ENCODE data around the gene TMEM170A.

TMEM170A gene

DNA sequence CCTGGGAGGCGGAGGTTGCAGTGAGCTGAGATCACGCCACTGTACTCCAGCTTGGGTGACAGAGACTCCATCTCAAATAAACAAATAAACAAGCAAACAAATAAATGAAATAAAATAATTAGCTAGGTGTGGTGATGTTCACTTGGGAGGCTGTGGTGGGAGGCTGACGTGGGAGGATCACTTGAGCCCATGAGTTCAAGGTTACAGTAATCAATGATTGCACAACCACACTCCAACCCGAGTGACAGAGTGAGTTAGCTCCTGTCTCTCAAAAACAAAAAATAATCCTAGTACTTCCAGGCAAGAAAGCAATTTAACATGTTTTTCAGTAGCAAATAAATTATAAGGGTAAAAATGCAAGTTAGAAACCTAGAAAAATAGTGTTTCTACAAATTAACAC, 57.5 kb downstream of the TMEM170A start:
- TF ChIP-seq SPI1 (IDR thresholded peaks at IDR 0.05; ENCODE audit: low read depth, low read length), result no peak
- TF ChIP-seq TAF1 (IDR thresholded peaks at IDR 0.05; ENCODE audit: low read depth, low read length), result no peak
- no peak for TF ChIP-seq PAX5 (IDR thresholded peaks at IDR 0.05; ENCODE audit: insufficient read depth, low read length, severe bottlenecking)
- no peak for TF ChIP-seq POLR2A (IDR thresholded peaks at IDR 0.05; ENCODE audit: low read depth, low read length)
- no peak for TF ChIP-seq POU2F2 (IDR thresholded peaks at IDR 0.05; ENCODE audit: low read depth, low read length)
- no peak for TF ChIP-seq POLR2AphosphoS5 (IDR thresholded peaks at IDR 0.05; ENCODE audit: low read depth, low read length)
- DNase-seq (ENCODE audit: insufficient read length, low spot score), result no peak
- no peak for FAIRE-seq

DNA sequence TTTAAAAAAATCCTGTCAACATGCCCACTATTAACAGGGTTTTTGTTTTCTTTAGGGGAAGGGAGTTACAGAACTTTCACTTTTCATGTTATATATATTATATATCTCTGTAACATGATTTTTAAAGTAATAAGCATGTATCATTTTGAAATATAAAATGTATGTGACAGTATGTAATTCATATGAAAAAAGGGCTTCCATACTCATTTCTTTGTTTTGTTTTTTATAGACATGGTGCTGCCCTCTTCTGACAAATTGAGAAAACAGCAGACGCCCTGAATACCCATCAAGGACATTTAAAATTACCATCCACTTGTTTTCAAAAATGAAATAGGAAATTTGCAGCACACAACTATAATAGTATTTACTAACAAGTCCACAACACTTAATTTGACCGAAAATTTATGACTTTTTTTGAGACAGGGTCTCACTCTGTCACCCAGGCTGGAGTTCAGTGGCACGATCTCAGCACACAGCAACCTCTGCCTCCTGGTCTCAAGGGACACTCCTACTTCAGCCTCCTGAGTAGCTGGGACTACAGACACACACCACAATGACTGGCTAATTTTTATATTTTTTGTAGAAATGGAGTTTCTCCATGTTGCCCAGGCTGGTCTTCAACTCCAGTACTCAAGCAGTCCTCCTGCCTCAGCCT, 61.5 kb downstream of the TMEM170A start:
- TF ChIP-seq POLR2AphosphoS5 (IDR thresholded peaks at IDR 0.05; ENCODE audit: low read depth, low read length) (no peak), SPI1 (IDR thresholded peaks at IDR 0.05; ENCODE audit: low read depth, low read length) (no peak), TAF1 (IDR thresholded peaks at IDR 0.05; ENCODE audit: low read depth, low read length) (no peak), POLR2A (IDR thresholded peaks at IDR 0.05; ENCODE audit: low read depth, low read length) (no peak), POU2F2 (IDR thresholded peaks at IDR 0.05; ENCODE audit: low read depth, low read length) (no peak), PAX5 (IDR thresholded peaks at IDR 0.05; ENCODE audit: insufficient read depth, low read length, severe bottlenecking) (no peak)

DNA sequence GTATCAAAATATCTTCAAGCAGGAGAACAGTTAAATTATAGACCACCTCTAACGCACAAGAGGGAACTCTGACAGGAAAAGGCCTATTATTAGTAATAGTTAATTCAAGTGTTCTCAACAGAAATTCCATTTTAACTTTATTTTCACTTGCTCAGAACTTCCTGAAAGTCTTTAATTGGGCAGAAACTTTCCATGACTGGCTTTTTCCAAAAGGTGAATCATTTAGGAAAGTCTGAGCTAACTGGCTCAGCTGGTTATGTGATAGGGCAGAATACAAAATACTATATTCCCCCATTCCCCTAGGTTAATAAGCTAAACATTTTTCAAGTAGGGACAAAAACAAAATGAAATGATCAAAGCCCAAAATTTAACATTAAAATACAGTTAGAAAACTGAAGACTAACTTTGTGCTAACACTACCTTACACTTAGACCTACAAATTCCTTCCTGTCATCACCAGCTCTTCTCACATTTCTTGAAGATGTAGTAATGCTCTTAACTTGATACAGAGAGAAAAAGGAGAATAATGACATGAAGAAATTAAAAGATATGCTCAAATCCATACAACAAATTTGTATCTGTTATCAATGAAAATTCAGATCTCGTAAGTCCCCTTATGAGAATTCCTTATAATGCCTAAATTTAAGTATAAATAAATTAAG, 62.2 kb downstream of the TMEM170A start:
- TF ChIP-seq PAX5 (IDR thresholded peaks at IDR 0.05; ENCODE audit: insufficient read depth, low read length, severe bottlenecking) (no peak), TAF1 (IDR thresholded peaks at IDR 0.05; ENCODE audit: low read depth, low read length) (no peak), POU2F2 (IDR thresholded peaks at IDR 0.05; ENCODE audit: low read depth, low read length) (no peak), SPI1 (IDR thresholded peaks at IDR 0.05; ENCODE audit: low read depth, low read length) (no peak), POLR2AphosphoS5 (IDR thresholded peaks at IDR 0.05; ENCODE audit: low read depth, low read length) (no peak), POLR2A (IDR thresholded peaks at IDR 0.05; ENCODE audit: low read depth, low read length) (no peak)
- FAIRE-seq, result no peak
- DNase-seq (ENCODE audit: insufficient read length, low spot score), result no peak

More for the DNA sequence above, 61.5 kb downstream of the TMEM170A start:
- FAIRE-seq, result no peak
- no peak for DNase-seq (ENCODE audit: insufficient read length, low spot score)

DNA sequence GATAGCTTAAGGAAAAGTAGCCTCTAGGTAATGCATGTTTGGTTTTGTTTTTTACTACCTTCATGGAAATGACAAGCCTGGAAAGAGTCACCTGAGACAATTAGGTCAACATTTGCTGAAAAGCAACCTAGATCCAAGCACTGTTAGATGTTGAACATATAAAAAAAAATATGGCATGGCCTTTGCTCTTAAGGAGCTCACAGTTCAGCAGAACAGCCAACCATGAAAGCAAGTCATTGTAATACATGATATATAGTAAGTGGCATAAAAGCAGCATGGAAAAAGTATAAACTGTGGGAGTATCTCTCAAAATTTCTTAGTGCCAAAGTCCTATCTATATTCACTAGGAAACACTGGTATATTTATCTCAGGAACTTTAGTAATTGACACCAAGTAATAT, 62.8 kb downstream of the TMEM170A start:
- DNase-seq (ENCODE audit: insufficient read length, low spot score) (no peak), FAIRE-seq (no peak)

DNA sequence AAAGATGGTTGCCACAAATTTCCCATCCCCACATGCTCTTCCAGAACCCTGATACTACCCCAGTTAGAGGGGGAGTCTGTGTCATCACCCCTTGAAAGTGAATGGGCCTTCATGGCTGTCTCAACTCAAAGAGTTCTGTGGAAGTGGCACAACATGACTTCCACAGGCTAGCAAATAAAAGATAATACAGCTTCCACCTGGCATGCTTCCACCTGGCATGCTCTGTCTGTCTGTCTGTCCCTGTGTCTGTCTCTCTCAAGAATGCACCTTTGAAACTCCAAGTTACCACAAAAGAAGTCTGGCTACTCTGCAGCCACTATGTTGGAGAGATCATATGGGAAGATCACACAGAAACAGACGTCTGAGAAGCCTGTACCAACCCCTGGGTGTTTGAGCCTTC, 66.2 kb downstream of the TMEM170A start:
- DNase-seq (ENCODE audit: insufficient read length, low spot score) (no peak), FAIRE-seq (no peak)

More for the DNA sequence above, 62.8 kb downstream of the TMEM170A start:
- TF ChIP-seq SPI1 (IDR thresholded peaks at IDR 0.05; ENCODE audit: low read depth, low read length), result no peak
- no peak for TF ChIP-seq POLR2A (IDR thresholded peaks at IDR 0.05; ENCODE audit: low read depth, low read length)
- TF ChIP-seq POU2F2 (IDR thresholded peaks at IDR 0.05; ENCODE audit: low read depth, low read length), result no peak

DNA sequence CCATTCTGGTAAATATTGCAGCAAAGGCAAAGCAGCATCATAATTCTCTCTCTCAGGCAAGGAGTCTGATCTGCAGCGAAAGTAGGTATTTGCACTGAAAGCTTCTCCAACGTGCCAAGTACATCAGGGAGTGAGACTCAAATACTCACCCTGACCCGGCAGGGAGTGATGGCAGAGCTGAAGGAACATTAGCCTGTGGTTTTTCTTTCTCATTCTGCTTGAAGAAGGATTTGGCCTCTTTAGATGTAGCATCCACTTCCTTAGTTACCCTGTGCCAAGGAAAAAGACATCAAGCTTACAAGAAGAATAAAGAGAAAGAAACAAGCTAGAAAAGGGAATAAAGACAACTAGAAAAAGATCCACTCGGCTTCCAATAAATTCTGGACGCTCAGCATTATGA, 69.5 kb downstream of the TMEM170A start:
- DNase-seq (ENCODE audit: insufficient read length, low spot score) (no peak), FAIRE-seq (no peak)
- TF ChIP-seq POLR2AphosphoS5 (IDR thresholded peaks at IDR 0.05; ENCODE audit: low read depth, low read length) (no peak), POU2F2 (IDR thresholded peaks at IDR 0.05; ENCODE audit: low read depth, low read length) (no peak), TAF1 (IDR thresholded peaks at IDR 0.05; ENCODE audit: low read depth, low read length) (no peak), POLR2A (IDR thresholded peaks at IDR 0.05; ENCODE audit: low read depth, low read length) (no peak), SPI1 (IDR thresholded peaks at IDR 0.05; ENCODE audit: low read depth, low read length) (no peak)

More for the DNA sequence above, 66.2 kb downstream of the TMEM170A start:
- no peak for TF ChIP-seq TAF1 (IDR thresholded peaks at IDR 0.05; ENCODE audit: low read depth, low read length)
- no peak for TF ChIP-seq PAX5 (IDR thresholded peaks at IDR 0.05; ENCODE audit: insufficient read depth, low read length, severe bottlenecking)
- TF ChIP-seq POLR2A (IDR thresholded peaks at IDR 0.05; ENCODE audit: low read depth, low read length), result no peak
- TF ChIP-seq POU2F2 (IDR thresholded peaks at IDR 0.05; ENCODE audit: low read depth, low read length), result no peak
- no peak for TF ChIP-seq POLR2AphosphoS5 (IDR thresholded peaks at IDR 0.05; ENCODE audit: low read depth, low read length)
- TF ChIP-seq SPI1 (IDR thresholded peaks at IDR 0.05; ENCODE audit: low read depth, low read length), result no peak

Data from GM12891 (cell line).